B cell (primary cell): ENCODE measurements around the gene MACROH2A1. TPM values are rescaled to one million over a fixed set of nuclear protein-coding genes. Genes with fewer than 3 reads are reported as not detected.
A peak's percentile ranks its signal among the peaks of the same experiment; 100 is the strongest.

Experiments used
- ATAC-seq: fragments of 200-7000 bp; cut with Tn5 transposase; one replicate; pipeline ENCODE4 v1.10.0; 2021; ENCODE audit warnings: low read depth, mild to moderate bottlenecking, moderate number of reproducible peaks, moderate library complexity
- CTCF ChIA-PET: fragments of 350-600 bp; sonication (Branson Sonifier 250); formaldehyde crosslinking; loops from one replicate; lab custom pipeline; 2021; ENCODE audit warnings: antibody characterized with exemption, inconsistent platforms; lab: Charles Lee
- POLR2A ChIA-PET: fragments of 350-600 bp; sonication (Branson Sonifier 250); formaldehyde crosslinking; loops from one replicate; lab custom pipeline; 2021; ENCODE audit warnings: antibody characterized with exemption; lab: Charles Lee
- DNase-seq: peaks from one replicate; pipeline ENCODE4 v3.0.0; 2013
- H2AFZ ChIP-seq: 2 replicates; pipeline ENCODE4 v1.6.1; 2012; ENCODE audit warnings: mild to moderate bottlenecking, low read depth, low read length; ENCODE audit not compliant: insufficient read depth, poor library complexity, severe bottlenecking
- H3K27ac ChIP-seq, 2 donors: 1 replicate in 1 of 2; 2 replicates in 1 of 2; pipeline ENCODE4 v1.5.1; 2012 to 2013; ENCODE audit warnings: low read length in 2 of 2, mild to moderate bottlenecking in 2 of 2, moderate library complexity in 1 of 2
- H3K27me3 ChIP-seq, 4 experiments: fragments of 200-600 bp in 1 of 4; sonication (generic) in 1 of 4; replicated peaks in 1 of 4; 1 replicate in 2 of 4; 2 replicates in 2 of 4; pipeline versions ENCODE4 v1.6.1 to v1.7.0; 2013 to 2016; ENCODE audit warnings: low read length in 3 of 4, mild to moderate bottlenecking in 2 of 4, mixed read lengths in 1 of 4, moderate library complexity in 1 of 4; ENCODE audit not compliant: insufficient read depth in 4 of 4, control insufficient read depth in 3 of 4; ENCODE audit errors: control extremely low read depth in 1 of 4
- H3K36me3 ChIP-seq, 2 experiments: replicated peaks in 1 of 2; 1 replicate in 1 of 2; 2 replicates in 1 of 2; pipeline versions ENCODE4 v1.6.1 to v1.7.1; 2013; ENCODE audit warnings: low read length in 1 of 2; ENCODE audit not compliant: insufficient read depth in 2 of 2, control insufficient read depth in 1 of 2; ENCODE audit errors: control extremely low read depth in 1 of 2, extremely low read depth in 1 of 2
- H3K4me1 ChIP-seq, 2 donors: fragments of 200-600 bp in 1 of 2; sonication (generic) in 1 of 2; 1 replicate in 1 of 2; 2 replicates in 1 of 2; pipeline versions ENCODE4 v1.5.1 to v1.6.1; 2013 to 2017; ENCODE audit warnings: low read length in 2 of 2; ENCODE audit not compliant: control insufficient read depth in 2 of 2, insufficient read depth in 2 of 2
- H3K4me2 ChIP-seq: replicated peaks from 2 replicates; pipeline ENCODE3; 2012; ENCODE audit warnings: mild to moderate bottlenecking, low read depth, low read length; ENCODE audit not compliant: poor library complexity, severe bottlenecking
- H3K4me3 ChIP-seq, 5 experiments: fragments of 200-600 bp in 1 of 5; sonication (generic) in 1 of 5; 1 replicate in 3 of 5; 2 replicates in 2 of 5; pipeline versions ENCODE4 v1.5.1 to v1.7.0; 2011 to 2016; ENCODE audit warnings: low read length in 4 of 5, mild to moderate bottlenecking in 4 of 5, low read depth in 2 of 5, control low read depth in 1 of 5, moderate library complexity in 1 of 5; ENCODE audit not compliant: insufficient read depth in 1 of 5; ENCODE audit errors: control extremely low read depth in 1 of 5, extremely low read depth in 1 of 5
- H3K79me2 ChIP-seq: fragments of 200-600 bp; sonication (generic); one replicate; pipeline ENCODE4 v1.6.0; 2016; ENCODE audit warnings: low read length; ENCODE audit not compliant: control insufficient read depth, insufficient read depth
- H3K9ac ChIP-seq: fragments of 200-600 bp; sonication (generic); 2 replicates; pipeline ENCODE4 v1.6.1; 2017; ENCODE audit warnings: mild to moderate bottlenecking, low read length, moderate library complexity
- H3K9me3 ChIP-seq, 3 donors: one replicate each; pipeline versions ENCODE4 v1.6.1 to v1.7.1; 2013; ENCODE audit warnings: low read length in 2 of 3; ENCODE audit not compliant: control insufficient read depth in 2 of 3, insufficient read depth in 1 of 3; ENCODE audit errors: control extremely low read depth in 1 of 3
- H4K20me1 ChIP-seq: 2 replicates; pipeline ENCODE4 v1.6.0; 2012; ENCODE audit warnings: mild to moderate bottlenecking, low read length; ENCODE audit not compliant: insufficient read depth, control insufficient read depth, poor library complexity, severe bottlenecking
- H3K27ac Mint-ChIP-seq: one replicate; pipeline ENCODE4 v1.8.0; 2021; ENCODE audit warnings: mixed read lengths
- H3K27me3 Mint-ChIP-seq: one replicate; pipeline ENCODE4 v1.8.0; 2021; ENCODE audit warnings: mixed read lengths
- H3K4me1 Mint-ChIP-seq: one replicate; pipeline ENCODE4 v1.8.0; 2021; ENCODE audit warnings: mixed read lengths
- H3K4me3 Mint-ChIP-seq: one replicate; pipeline ENCODE4 v1.8.0; 2021; ENCODE audit warnings: mixed read lengths
- H3K9me3 Mint-ChIP-seq: one replicate; pipeline ENCODE4 v1.8.0; 2022; ENCODE audit warnings: mixed read lengths; ENCODE audit not compliant: insufficient read depth
- EZH2 ChIP-seq: IDR thresholded peaks from 2 replicates; pipeline ENCODE4 v1.6.1; 2012; ENCODE audit warnings: borderline replicate concordance, low read depth, mild to moderate bottlenecking, moderate library complexity, low read length; ENCODE audit not compliant: insufficient read depth, poor library complexity, severe bottlenecking
- WGBS: methylation state at CpG from one replicate; pipeline ENCODE4 v1.1.5; 2013; ENCODE audit warnings: missing lambda C conversion rate; ENCODE audit not compliant: insufficient coverage; 5-methylcytosine and 5-hydroxymethylcytosine counted together
- intact Hi-C: fragments of 100-400 bp; cut with micrococcal nuclease; formaldehyde crosslinking; loops from one replicate; pipeline ENCODE4 v1.10.0; 2022
- polyA plus RNA-seq: library from polyadenylated mRNA; depleted of rRNA; stranded (reverse); fragments of >200 nt; gene quantifications from 2 replicates; pipeline ENCODE4 v1.2.3, GENCODE V29; 2012
- total RNA-seq, 2 donors: library from RNA; stranded (reverse); fragments of 120-200 nt in 1 of 2; gene quantifications; 1 replicate in 1 of 2; 2 replicates in 1 of 2; pipeline versions ENCODE4 v1.2.3 to v1.2.4, GENCODE V29; 2013 to 2022
- TF ChIP-seq, protein P1 (sequence below): fragments of 200-600 bp; IDR thresholded peaks from one replicate; pipeline ENCODE4 v1.8.0; 2022; ENCODE audit warnings: antibody characterized with exemption, mild to moderate bottlenecking

Gene MACROH2A1
- total and polyA plus RNA-seq, 2 donors (not counting 1 experiment from before 2014, with no cell fraction given) = 80.1 to 99.7 TPM

DNA sequence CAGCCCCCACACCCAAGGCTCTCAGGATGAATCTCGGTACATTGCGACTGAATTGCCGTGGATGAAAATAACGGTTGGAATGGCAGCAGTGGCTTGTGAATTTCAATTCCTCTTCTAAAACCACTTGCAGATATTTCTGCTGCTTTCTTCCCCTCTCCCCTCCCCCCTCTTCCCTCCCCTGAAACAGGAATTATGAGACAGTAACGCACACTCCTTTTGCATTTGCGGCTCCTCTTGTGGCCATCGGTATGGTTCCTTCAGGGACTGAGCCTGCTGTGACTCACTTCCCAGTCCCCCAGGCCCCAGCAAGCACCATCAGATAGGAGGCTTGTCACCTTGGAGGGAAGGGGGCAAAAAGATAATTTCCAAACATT is 38.4 kb upstream of the MACROH2A1 start:
- intact Hi-C loops = no loop called here
- Mint-ChIP-seq H3K27ac (no peak overlapping the region), H3K9me3 (no peaks in the 10 kb centered on the region), H3K27me3 (peaks cover 7% of the 10 kb centered on the region), H3K4me1 (peaks cover 24% of the 10 kb centered on the region), H3K4me3 (no peak overlapping the region)
- Histone ChIP-seq H3K79me2 (no peaks in the 10 kb centered on the region), H3K27ac (no peak overlapping the region), H2AFZ (peak overlapping the region; percentile 37), H3K9ac (peak overlapping the region; percentile 25), H4K20me1 (no peaks in the 10 kb centered on the region), H3K4me3 (no peak overlapping the region), H3K4me1 (peaks cover 14 to 33% of the 10 kb centered on the region in 2 donors), H3K4me2 (peak overlapping the region; percentile 57), H3K36me3 (no peaks in the 10 kb centered on the region), H3K9me3 (no peaks in the 10 kb centered on the region), H3K27me3 (peaks cover 0 to 12% (median 2%) of the 10 kb centered on the region in 4 experiments)
- WGBS = 12% methylated on average over 3 of the region's 7 CpGs
- no peak for TF ChIP-seq EZH2
- TF ChIP-seq, protein P1, sequence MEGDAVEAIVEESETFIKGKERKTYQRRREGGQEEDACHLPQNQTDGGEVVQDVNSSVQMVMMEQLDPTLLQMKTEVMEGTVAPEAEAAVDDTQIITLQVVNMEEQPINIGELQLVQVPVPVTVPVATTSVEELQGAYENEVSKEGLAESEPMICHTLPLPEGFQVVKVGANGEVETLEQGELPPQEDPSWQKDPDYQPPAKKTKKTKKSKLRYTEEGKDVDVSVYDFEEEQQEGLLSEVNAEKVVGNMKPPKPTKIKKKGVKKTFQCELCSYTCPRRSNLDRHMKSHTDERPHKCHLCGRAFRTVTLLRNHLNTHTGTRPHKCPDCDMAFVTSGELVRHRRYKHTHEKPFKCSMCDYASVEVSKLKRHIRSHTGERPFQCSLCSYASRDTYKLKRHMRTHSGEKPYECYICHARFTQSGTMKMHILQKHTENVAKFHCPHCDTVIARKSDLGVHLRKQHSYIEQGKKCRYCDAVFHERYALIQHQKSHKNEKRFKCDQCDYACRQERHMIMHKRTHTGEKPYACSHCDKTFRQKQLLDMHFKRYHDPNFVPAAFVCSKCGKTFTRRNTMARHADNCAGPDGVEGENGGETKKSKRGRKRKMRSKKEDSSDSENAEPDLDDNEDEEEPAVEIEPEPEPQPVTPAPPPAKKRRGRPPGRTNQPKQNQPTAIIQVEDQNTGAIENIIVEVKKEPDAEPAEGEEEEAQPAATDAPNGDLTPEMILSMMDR = no peak
- ATAC-seq = no peak
- ChIA-PET CTCF (no interaction called here), POLR2A (no interaction called here)
- DNase-seq = no peak

DNA sequence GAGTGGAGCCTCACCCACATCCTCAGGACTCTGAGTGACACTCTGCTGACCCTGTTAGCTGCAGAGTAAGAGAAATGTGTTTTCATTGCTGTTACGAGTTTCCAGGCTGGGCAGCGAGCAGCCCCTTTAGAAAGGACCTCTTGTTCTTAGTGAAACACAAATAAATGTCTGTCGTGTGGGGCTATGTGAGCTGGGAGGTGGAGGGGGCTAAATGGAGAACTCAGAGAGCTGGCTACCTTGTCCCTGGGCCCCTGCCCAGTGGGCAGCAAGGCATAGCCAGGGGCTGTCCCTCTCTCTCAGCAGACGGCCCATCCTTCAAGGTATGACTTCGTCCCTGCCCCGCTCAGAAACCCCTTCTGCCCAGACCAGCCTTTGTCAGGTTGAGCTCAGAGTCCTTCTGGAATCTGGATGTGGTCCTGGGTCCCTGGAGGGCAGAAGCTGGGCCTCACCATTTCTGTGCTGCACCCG is 38.0 kb upstream of the MACROH2A1 start:
- Histone ChIP-seq H3K79me2 (no peaks in the 10 kb centered on the region), H3K4me2 (peak overlapping the region; percentile 57), H2AFZ (peak overlapping the region; percentile 37), H3K27ac (no peak overlapping the region), H3K4me1 (peaks cover 14 to 29% of the 10 kb centered on the region in 2 donors), H3K4me3 (no peak overlapping the region), H3K9ac (peak overlapping the region; percentile 25), H3K36me3 (no peaks in the 10 kb centered on the region), H3K9me3 (no peaks in the 10 kb centered on the region), H4K20me1 (no peaks in the 10 kb centered on the region), H3K27me3 (peaks cover 0 to 9% (median 2%) of the 10 kb centered on the region in 4 experiments)
- no peak for ATAC-seq
- ChIA-PET CTCF (no interaction called here), POLR2A (no interaction called here)
- DNase-seq = no peak
- no peak overlapping the region for H3K27ac Mint-ChIP-seq
- WGBS = 39% methylated on average over 6 of the region's 7 CpGs
- intact Hi-C loops = no loop called here
- no peak overlapping the region for H3K4me3 Mint-ChIP-seq
- H3K4me1 Mint-ChIP-seq = peaks cover 23% of the 10 kb centered on the region
- H3K9me3 Mint-ChIP-seq = no peaks in the 10 kb centered on the region
- TF ChIP-seq, protein P1 = no peak
- no peak for TF ChIP-seq EZH2
- peaks cover 7% of the 10 kb centered on the region for H3K27me3 Mint-ChIP-seq
